H1 (cell line): ENCODE measurements around the gene TUBE1. TPM values are rescaled to one million over a fixed set of nuclear protein-coding genes. Genes with fewer than 3 reads are reported as not detected.
A peak's percentile ranks its signal among the peaks of the same experiment; 100 is the strongest.

Source experiments
- ASH2L ChIP-seq: fragments of 200-600, 300-600 bp; sonication (generic); IDR thresholded peaks from one replicate; pipeline ENCODE4 v1.7.1; 2017; ENCODE audit warnings: low read length
- CHD7 ChIP-seq: fragments of 300-600 bp; sonication (generic); IDR thresholded peaks from 2 replicates; pipeline ENCODE4 v1.7.1; 2012; ENCODE audit warnings: low read length, moderate library complexity, mild to moderate bottlenecking, inconsistent platforms; ENCODE audit not compliant: insufficient replicate concordance
- FOSL1 ChIP-seq: IDR thresholded peaks from 2 replicates; pipeline ENCODE4 v1.6.1; 2011; ENCODE audit warnings: mild to moderate bottlenecking, low read depth, low read length, moderate library complexity; ENCODE audit not compliant: insufficient read depth
- KDM4A ChIP-seq: IDR thresholded peaks from one replicate; pipeline ENCODE4 v1.7.1; 2012; ENCODE audit warnings: low read depth, mild to moderate bottlenecking, moderate library complexity, low read length, inconsistent platforms; ENCODE audit not compliant: severe bottlenecking
- KDM5A ChIP-seq: fragments of 200-600 bp; IDR thresholded peaks from 2 replicates; pipeline ENCODE4 v1.7.1; 2012; ENCODE audit warnings: mild to moderate bottlenecking, low read length, inconsistent platforms, mixed read lengths
- POLR2A ChIP-seq, 2 experiments: IDR thresholded peaks; 1 replicate in 1 of 2; 2 replicates in 1 of 2; pipeline ENCODE4 v1.6.1; 2011; ENCODE audit warnings: low read depth in 2 of 2, low read length in 2 of 2, mild to moderate bottlenecking in 2 of 2; ENCODE audit errors: control extremely low read depth in 1 of 2
- POU5F1 ChIP-seq: IDR thresholded peaks from 2 replicates; pipeline ENCODE4 v1.6.1; 2011; ENCODE audit warnings: low read depth, mild to moderate bottlenecking, low read length, moderate library complexity
- SAP30 ChIP-seq: fragments of 300-600 bp; sonication (generic); IDR thresholded peaks from 2 replicates; pipeline ENCODE4 v1.7.1; 2012; ENCODE audit warnings: low read length, moderate library complexity, mild to moderate bottlenecking, inconsistent platforms; ENCODE audit not compliant: insufficient read depth, insufficient replicate concordance
- SP4 ChIP-seq: IDR thresholded peaks from 2 replicates; pipeline ENCODE4 v1.6.1; 2012; ENCODE audit warnings: low read length, inconsistent platforms
- TBP ChIP-seq: IDR thresholded peaks from 2 replicates; pipeline ENCODE4 v1.6.1; 2011; ENCODE audit warnings: low read depth, low read length, improper control_type of control experiment
- ZNF274 ChIP-seq: IDR thresholded peaks from 2 replicates; pipeline ENCODE4 v1.7.0; 2012; ENCODE audit warnings: low read length, borderline replicate concordance; ENCODE audit errors: extremely low read depth
- polyA plus RNA-seq, 7 experiments: library from polyadenylated mRNA; depleted of rRNA in 3 of 7; stranded (reverse) in 5 of 7; unstranded in 2 of 7; fragments of >200 nt in 5 of 7; fragments of 200-250 nt in 2 of 7; gene quantifications; 1 replicate in 5 of 7; 2 replicates in 1 of 7; 4 replicates in 1 of 7; pipeline versions ENCODE4 v1.2.1 to v1.2.3, GENCODE V29; 2011 to 2013; ENCODE audit warnings: missing spikeins in 2 of 7, mixed read lengths in 2 of 7
- total RNA-seq: library from RNA; stranded (reverse); fragmentation: NEBNext Ultra II Directional; extraction: Animal tissue kit (Norgen Biotek cat#: 25700); gene quantifications from 2 replicates; pipeline ENCODE4 v1.2.1, GENCODE V29; 2021

The TUBE1 gene
- total and polyA plus RNA-seq, 2 of the 8 experiments (the other 6 are each of a cell fraction or from before 2014, with no cell fraction given), result 8.0 to 15.9 TPM

GRCh38 chr6:112087136-112087911 is at the start of gene TUBE1, which contains the start of gene FAM229B (continued):
- TF ChIP-seq CHD7, result no peak
- TF ChIP-seq TBP, result peak; percentile 74
- no peak for TF ChIP-seq SP4
- TF ChIP-seq ASH2L, result peak; percentile 89
- TF ChIP-seq ZNF274, result no peak
- peak; percentile 46 for TF ChIP-seq KDM4A
- TF ChIP-seq POU5F1, result no peak
- peak; percentile 65 for TF ChIP-seq SAP30
- no peak for TF ChIP-seq FOSL1
- TF ChIP-seq KDM5A, result no peak
- TF ChIP-seq POLR2A (IDR thresholded peaks at IDR 0.05; ENCODE audit: control extremely low read depth in 1 of 2, low read depth in 2 of 2, low read length in 2 of 2), result peak; percentile 75 to 85
